Cardiac muscle cell (in vitro differentiated cells and primary cell): Measurements from ENCODE around the gene CNTNAP2. TPM values are rescaled to one million over a fixed set of nuclear protein-coding genes. Genes with fewer than 3 reads are reported as not detected.

ENCODE experiments used
- DNase-seq, 2 donors: peaks; one replicate each; pipeline versions ENCODE4 v3.0.0 to v3.0.0-alpha.2; 2010 to 2017; ENCODE audit warnings: low read depth in 1 of 2, low spot score in 1 of 2
- H3K27ac ChIP-seq: fragments of 200-600 bp; sonication (generic); 2 replicates; pipeline ENCODE4 v1.5.1; 2016
- H3K27me3 ChIP-seq: fragments of 200-600 bp; sonication (generic); 2 replicates; pipeline ENCODE4 v1.6.0; 2016; ENCODE audit warnings: control low read depth
- H3K36me3 ChIP-seq: fragments of 200-600 bp; sonication (generic); 2 replicates; pipeline ENCODE4 v1.5.1; 2016; ENCODE audit warnings: control low read depth
- H3K4me1 ChIP-seq: fragments of 200-600 bp; sonication (generic); 2 replicates; pipeline ENCODE4 v1.8.1; 2017; ENCODE audit warnings: low read depth, mild to moderate bottlenecking, mixed run types
- H3K4me3 ChIP-seq: fragments of 200-600 bp; sonication (generic); 2 replicates; pipeline ENCODE4 v1.5.1; 2016; ENCODE audit warnings: mild to moderate bottlenecking
- H3K9me3 ChIP-seq: fragments of 200-600 bp; sonication (generic); 2 replicates; pipeline ENCODE4 v1.5.1; 2017; ENCODE audit warnings: low read depth, mild to moderate bottlenecking, control low read depth
- polyA plus RNA-seq: library from polyadenylated mRNA; unstranded; fragments of >200 nt; fragmentation: Nextera tagmentation; extraction: Ambion mirVana; gene quantifications from 2 replicates; pipeline ENCODE4 v1.2.1, GENCODE V29; 2016
- total RNA-seq: library from RNA; depleted of rRNA; stranded (reverse); fragments of >200 nt; gene quantifications from 2 replicates; pipeline ENCODE4 v1.2.3, GENCODE V29; 2016
- TF ChIP-seq, protein P1 (sequence below): IDR thresholded peaks from 2 replicates; pipeline ENCODE4 v1.5.1; 2012; ENCODE audit warnings: low read depth, mild to moderate bottlenecking, low read length

Gene CNTNAP2
- total and polyA plus RNA-seq, 2 experiments from 2014 or later, result 4.8 to 5.1 TPM

DNA sequence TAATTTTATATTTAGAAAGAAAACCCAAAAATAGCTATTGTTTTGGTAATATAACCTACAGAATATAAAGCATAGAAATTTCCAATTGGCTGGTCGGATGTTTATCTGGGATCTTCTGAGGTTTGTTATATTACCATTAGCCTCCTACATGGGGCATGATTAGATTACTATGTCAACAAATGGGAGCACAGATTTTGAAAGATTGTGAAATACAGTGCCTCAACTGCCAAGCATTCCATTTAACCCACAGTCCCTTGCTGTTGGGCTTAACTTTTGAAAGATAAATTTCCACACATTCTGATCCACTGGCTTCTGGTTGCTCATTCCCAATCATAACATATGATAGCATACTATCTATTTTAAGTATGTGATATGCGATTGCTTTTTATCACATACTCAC, 2018.5 kb downstream of the CNTNAP2 start:
- Histone ChIP-seq H3K4me1 (no peaks in the 10 kb centered on the region), H3K27me3 (no peaks in the 10 kb centered on the region), H3K27ac (no peak overlapping the region), H3K36me3 (no peaks in the 10 kb centered on the region), H3K4me3 (no peak overlapping the region), H3K9me3 (no peaks in the 10 kb centered on the region)
- TF ChIP-seq, protein P1, sequence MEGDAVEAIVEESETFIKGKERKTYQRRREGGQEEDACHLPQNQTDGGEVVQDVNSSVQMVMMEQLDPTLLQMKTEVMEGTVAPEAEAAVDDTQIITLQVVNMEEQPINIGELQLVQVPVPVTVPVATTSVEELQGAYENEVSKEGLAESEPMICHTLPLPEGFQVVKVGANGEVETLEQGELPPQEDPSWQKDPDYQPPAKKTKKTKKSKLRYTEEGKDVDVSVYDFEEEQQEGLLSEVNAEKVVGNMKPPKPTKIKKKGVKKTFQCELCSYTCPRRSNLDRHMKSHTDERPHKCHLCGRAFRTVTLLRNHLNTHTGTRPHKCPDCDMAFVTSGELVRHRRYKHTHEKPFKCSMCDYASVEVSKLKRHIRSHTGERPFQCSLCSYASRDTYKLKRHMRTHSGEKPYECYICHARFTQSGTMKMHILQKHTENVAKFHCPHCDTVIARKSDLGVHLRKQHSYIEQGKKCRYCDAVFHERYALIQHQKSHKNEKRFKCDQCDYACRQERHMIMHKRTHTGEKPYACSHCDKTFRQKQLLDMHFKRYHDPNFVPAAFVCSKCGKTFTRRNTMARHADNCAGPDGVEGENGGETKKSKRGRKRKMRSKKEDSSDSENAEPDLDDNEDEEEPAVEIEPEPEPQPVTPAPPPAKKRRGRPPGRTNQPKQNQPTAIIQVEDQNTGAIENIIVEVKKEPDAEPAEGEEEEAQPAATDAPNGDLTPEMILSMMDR, result no peak
- DNase-seq, result peak in 1 of 2 donors; percentile 57

DNA sequence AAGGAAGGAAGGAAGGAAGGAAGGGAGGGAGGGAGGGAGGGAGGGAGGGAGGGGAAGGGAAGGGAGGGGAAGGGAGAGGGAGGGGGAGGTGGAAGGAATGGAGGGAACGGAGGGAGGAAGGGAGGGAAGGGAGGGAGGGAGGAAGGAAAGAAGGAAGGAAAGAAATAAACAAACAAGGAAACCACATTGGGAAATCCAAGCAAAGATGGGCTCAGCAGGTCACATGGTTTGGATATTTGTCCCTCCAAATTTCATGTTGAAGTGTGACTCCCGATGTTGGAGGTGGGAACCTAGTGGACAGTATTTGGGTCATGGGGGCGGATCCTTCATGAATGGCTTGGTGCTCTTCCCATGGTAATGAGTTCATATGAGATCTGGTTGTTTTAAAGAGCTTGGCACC, 2019.4 kb downstream of the CNTNAP2 start:
- H3K4me1 ChIP-seq, result no peaks in the 10 kb centered on the region
- no peak overlapping the region for H3K4me3 ChIP-seq
- H3K27me3 ChIP-seq, result no peaks in the 10 kb centered on the region
- DNase-seq, result no peak
- no peak overlapping the region for H3K27ac ChIP-seq
- TF ChIP-seq, protein P1, result no peak
- no peaks in the 10 kb centered on the region for H3K36me3 ChIP-seq
- no peaks in the 10 kb centered on the region for H3K9me3 ChIP-seq

DNA sequence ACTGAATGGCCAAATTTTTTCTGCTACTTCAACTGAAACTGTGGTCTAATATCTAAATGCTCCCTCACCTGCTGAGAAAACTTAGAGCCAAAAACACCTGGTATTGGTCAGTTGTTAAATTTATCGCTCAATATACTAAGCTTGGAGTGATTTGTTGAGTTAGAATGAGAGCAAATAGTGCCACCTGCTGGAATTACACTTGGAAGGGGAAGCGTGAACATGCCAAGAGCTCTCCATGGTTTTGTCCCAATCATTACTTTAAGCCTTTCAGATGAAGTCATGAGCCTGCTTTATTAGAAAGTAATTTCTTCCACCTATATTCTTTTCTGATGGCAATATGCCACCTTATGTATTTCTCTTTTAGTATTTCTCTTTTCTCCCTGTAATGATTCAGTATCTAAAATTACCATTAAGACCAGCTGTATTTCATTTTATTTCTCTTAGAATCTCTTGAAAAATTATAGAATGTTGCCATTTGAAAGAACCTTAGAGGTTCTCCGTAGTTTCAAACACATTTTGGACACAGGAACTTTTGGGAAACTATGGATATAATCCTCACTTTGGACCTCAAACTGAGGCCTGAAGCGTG, 2026.2 kb downstream of the CNTNAP2 start:
- TF ChIP-seq, protein P1, result peak; percentile 66
- Histone ChIP-seq H3K36me3 (no peaks in the 10 kb centered on the region), H3K4me1 (peaks cover 4% of the 10 kb centered on the region), H3K27me3 (no peaks in the 10 kb centered on the region), H3K27ac (no peak overlapping the region), H3K9me3 (no peaks in the 10 kb centered on the region), H3K4me3 (no peak overlapping the region)
- peak; percentile 55 to 65 for DNase-seq

DNA sequence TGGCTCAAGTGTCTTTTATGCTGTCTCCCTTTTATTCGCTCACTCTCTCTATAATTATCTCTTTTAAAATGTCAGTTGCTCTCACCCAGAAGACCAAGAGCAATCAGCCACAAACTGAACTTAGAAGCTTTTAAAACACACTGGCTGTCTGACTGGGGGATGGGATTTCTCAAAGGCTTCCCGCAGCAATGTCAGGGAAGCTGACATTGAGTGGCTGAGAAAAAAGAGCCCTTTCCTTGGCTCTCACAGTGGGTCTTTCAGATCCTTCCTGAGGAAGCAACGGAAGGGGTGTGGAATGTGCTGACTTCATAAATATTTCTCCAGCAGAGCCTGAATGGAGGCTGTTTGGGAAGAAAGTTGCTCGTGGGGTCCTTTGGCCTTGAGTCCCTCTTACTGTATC, 2028.2 kb downstream of the CNTNAP2 start:
- Histone ChIP-seq H3K4me3 (no peak overlapping the region), H3K27ac (no peak overlapping the region), H3K36me3 (no peaks in the 10 kb centered on the region), H3K9me3 (no peaks in the 10 kb centered on the region), H3K4me1 (peaks cover 4% of the 10 kb centered on the region), H3K27me3 (no peaks in the 10 kb centered on the region)
- DNase-seq, result no peak
- TF ChIP-seq, protein P1, result no peak

DNA sequence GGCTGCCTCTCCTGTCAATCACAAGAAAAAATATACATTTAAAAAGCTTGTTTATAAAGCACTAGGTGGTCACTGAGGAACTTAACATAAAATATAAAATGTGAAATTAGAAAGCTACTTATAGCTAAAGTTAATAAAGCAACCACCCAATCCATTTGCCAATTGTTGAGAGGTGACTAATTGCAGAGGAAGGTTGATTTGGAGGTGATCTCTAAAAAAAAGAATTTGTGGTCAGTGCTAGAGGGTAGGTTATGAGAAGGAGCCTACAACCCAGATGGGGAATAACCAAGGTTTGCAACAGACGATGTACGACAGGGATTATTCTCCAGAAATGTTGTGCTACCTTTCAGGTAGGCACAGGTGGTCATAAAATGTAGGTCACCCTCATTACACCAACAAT, 2029.7 kb downstream of the CNTNAP2 start:
- DNase-seq, result no peak
- H3K27me3 ChIP-seq, result no peaks in the 10 kb centered on the region
- H3K4me1 ChIP-seq, result peaks cover 4% of the 10 kb centered on the region
- no peaks in the 10 kb centered on the region for H3K9me3 ChIP-seq
- TF ChIP-seq, protein P1, result no peak
- H3K4me3 ChIP-seq, result no peak overlapping the region
- no peaks in the 10 kb centered on the region for H3K36me3 ChIP-seq
- H3K27ac ChIP-seq, result no peak overlapping the region
